CD4-positive, alpha-beta T cell treated with Interleukin-12 subunit alpha and Interleukin-12 subunit beta, for 1 hour (primary cell): ENCODE measurements around the gene MYO3B.
"Not testable (repeated sequence)": the region's sequence is repeated elsewhere in the genome, so short reads cannot be mapped to it uniquely, and the experiment has no call there.

Experiments used
- DNase-seq: peaks from one replicate; pipeline ENCODE4 v3.0.0-alpha.2; 2020

The MYO3B gene

GRCh38 chr2:170660409-170660808 lies 482.5 kb downstream of the MYO3B start:
- no peak for DNase-seq

GRCh38 chr2:170665743-170666142 lies 487.8 kb downstream of the MYO3B start:
- DNase-seq: no peak

- DNase-seq: no peak
Measured at GRCh38 chr2:170669909-170670308, 492.0 kb downstream of the MYO3B start.

GRCh38 chr2:170670651-170671050 lies 492.7 kb downstream of the MYO3B start:
- DNase-seq: no peak

GRCh38 chr2:170671079-170671478 lies 493.1 kb downstream of the MYO3B start:
- no peak for DNase-seq

- DNase-seq: not testable (repeated sequence)
Measured at GRCh38 chr2:170674282-170674681, 496.3 kb downstream of the MYO3B start.

- no peak for DNase-seq
Measured at GRCh38 chr2:170675701-170676100, 497.8 kb downstream of the MYO3B start.

- no peak for DNase-seq
Measured at GRCh38 chr2:170679607-170680079, 501.7 kb downstream of the MYO3B start.

- DNase-seq: no peak
Measured at GRCh38 chr2:170680172-170680941, 502.4 kb downstream of the MYO3B start.

- no peak for DNase-seq
Measured at GRCh38 chr2:170681311-170681710, 503.4 kb downstream of the MYO3B start.

GRCh38 chr2:170685591-170685990 lies 507.6 kb downstream of the MYO3B start:
- no peak for DNase-seq

- no peak for DNase-seq
Measured at GRCh38 chr2:170689481-170689880, 511.5 kb downstream of the MYO3B start.

GRCh38 chr2:170690640-170691039 lies 512.7 kb downstream of the MYO3B start:
- DNase-seq: no peak

- no peak for DNase-seq
Measured at GRCh38 chr2:170694316-170694715, 516.4 kb downstream of the MYO3B start.

GRCh38 chr2:170695521-170696410 lies 517.8 kb downstream of the MYO3B start:
- DNase-seq: no peak

GRCh38 chr2:170696948-170697347 lies 519.0 kb downstream of the MYO3B start:
- no peak for DNase-seq

GRCh38 chr2:170701011-170701410 lies 523.1 kb downstream of the MYO3B start:
- DNase-seq: no peak

- no peak for DNase-seq
Measured at GRCh38 chr2:170703776-170704476, 526.0 kb downstream of the MYO3B start.
